PC-3 (cell line): Measurements from ENCODE around the gene CDC6. TPM values are rescaled to one million over a fixed set of nuclear protein-coding genes. Genes with fewer than 3 reads are reported as not detected.

Experiments used
- ATAC-seq: fragments of 200-7000 bp; cut with Tn5 transposase; 2 replicates; pipeline ENCODE4 v1.9.1; 2020; ENCODE audit warnings: mild to moderate bottlenecking, moderate library complexity
- BruUV-seq: library from RNA; stranded (reverse); fragments of 400-500 nt; replicated peaks from 2 replicates; lab custom pipeline; 2021; lab: Mats Ljungman, UMichigan
- CTCF ChIA-PET: fragments of 300-600 bp; sonication (Branson Sonifier 250); formaldehyde crosslinking; loops from one replicate; lab custom pipeline; 2022; ENCODE audit warnings: antibody characterized with exemption; lab: Charles Lee
- POLR2A ChIA-PET: fragments of 300-600 bp; sonication (Branson Sonifier 250); formaldehyde crosslinking; loops from one replicate; lab custom pipeline; 2022; ENCODE audit warnings: antibody characterized with exemption; ENCODE audit not compliant: unreplicated experiment; lab: Charles Lee
- DNase-seq: peaks from one replicate; pipeline ENCODE4 v3.0.0-alpha.2; 2015
- H2AFZ ChIP-seq: fragments of 300-600 bp; sonication (generic); 2 replicates; pipeline ENCODE4 v1.6.0; 2016; ENCODE audit warnings: antibody characterized with exemption, low read length
- H3F3A ChIP-seq: fragments of 300-600 bp; sonication (generic); one replicate; pipeline ENCODE4 v1.6.0; 2017; ENCODE audit warnings: antibody characterized with exemption, low read length, control low read depth, mild to moderate bottlenecking; ENCODE audit not compliant: unreplicated experiment
- H3K27ac ChIP-seq: fragments of 300-600 bp; sonication (generic); 2 replicates; pipeline ENCODE4 v1.5.1; 2016; ENCODE audit warnings: mild to moderate bottlenecking, low read length
- H3K27me3 ChIP-seq: fragments of 300-600 bp; sonication (generic); 2 replicates; pipeline ENCODE4 v1.6.1; 2016; ENCODE audit warnings: low read length, mixed read lengths
- H3K36me3 ChIP-seq: fragments of 300-600 bp; sonication (generic); 2 replicates; pipeline ENCODE4 v1.6.1; 2016; ENCODE audit warnings: low read depth, mixed run types, low read length, mixed read lengths
- H3K4me1 ChIP-seq: fragments of 300-600 bp; sonication (generic); 2 replicates; pipeline ENCODE4 v1.5.1; 2016; ENCODE audit warnings: low read length; ENCODE audit not compliant: insufficient read depth
- H3K4me2 ChIP-seq: fragments of 300-600 bp; sonication (generic); 2 replicates; pipeline ENCODE4 v1.6.0; 2016; ENCODE audit warnings: low read length
- H3K4me3 ChIP-seq: fragments of 300-600 bp; sonication (generic); 2 replicates; pipeline ENCODE4 v1.5.1; 2016; ENCODE audit warnings: mild to moderate bottlenecking, low read length, mixed read lengths
- H3K79me2 ChIP-seq: fragments of 300-600 bp; sonication (generic); 2 replicates; pipeline ENCODE4 v1.6.1; 2017; ENCODE audit warnings: low read length, mixed read lengths
- H3K9ac ChIP-seq: fragments of 300-600 bp; sonication (generic); 2 replicates; pipeline ENCODE4 v1.6.0; 2016; ENCODE audit warnings: mild to moderate bottlenecking, low read length
- H3K9me2 ChIP-seq: fragments of 300-600 bp; sonication (generic); replicated peaks from 2 replicates; pipeline ENCODE4 v1.6.1; 2016; ENCODE audit warnings: mixed run types, low read length, mixed read lengths
- H3K9me3 ChIP-seq: fragments of 300-600 bp; sonication (generic); 2 replicates; pipeline ENCODE4 v1.6.1; 2016; ENCODE audit warnings: low read length, mixed read lengths
- H4K20me1 ChIP-seq: fragments of 300-600 bp; sonication (generic); 2 replicates; pipeline ENCODE4 v1.6.1; 2016; ENCODE audit warnings: low read length, mixed read lengths
- EZH2 ChIP-seq: fragments of 300-600 bp; sonication (generic); IDR thresholded peaks from one replicate; pipeline ENCODE4 v1.6.1; 2017; ENCODE audit warnings: antibody characterized with exemption, mild to moderate bottlenecking, low read length; ENCODE audit not compliant: unreplicated experiment
- EZH2phosphoT487 ChIP-seq: fragments of 300-600 bp; sonication (generic); IDR thresholded peaks from 2 replicates; pipeline ENCODE4 v1.6.1; 2018; ENCODE audit warnings: mild to moderate bottlenecking, antibody characterized with exemption, low read length, borderline replicate concordance
- intact Hi-C: fragments of 100-400 bp; cut with micrococcal nuclease; formaldehyde crosslinking; loops from 2 replicates; pipeline ENCODE4 v1.9.0; 2023
- total RNA-seq: library from RNA; depleted of rRNA; stranded (reverse); fragments of >200 nt; gene quantifications from 2 replicates; pipeline ENCODE4 v1.2.3, GENCODE V29; 2014
- TF ChIP-seq, protein P1 (sequence below): fragments of 300-600 bp; sonication (generic); conservative IDR thresholded peaks from 2 replicates; pipeline ENCODE4 v1.5.1; 2017; ENCODE audit warnings: antibody characterized with exemption, low read depth, mild to moderate bottlenecking, low read length

CDC6 gene
- total RNA-seq, 1 experiment from 2014 or later = 48.9 TPM

DNA sequence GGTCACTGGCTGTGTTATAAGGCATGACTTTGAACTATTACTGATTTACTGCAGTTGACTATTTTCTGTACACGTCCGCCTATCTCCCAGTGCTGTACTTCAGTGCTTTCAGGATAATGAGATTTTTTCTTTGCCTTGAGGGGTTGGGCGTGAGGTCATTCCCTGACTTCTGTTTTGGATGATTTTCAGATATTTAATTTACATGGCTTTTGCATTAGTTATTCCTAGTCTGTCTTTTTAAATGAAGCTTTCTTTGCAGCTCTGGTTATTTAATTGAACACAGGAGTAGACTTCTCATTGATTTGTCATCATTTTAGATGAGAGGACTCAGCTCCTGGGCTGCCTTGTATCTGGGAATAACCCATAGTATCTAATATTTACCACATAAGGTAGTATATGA is 44.9 kb upstream of the CDC6 start:
- ATAC-seq (no peak), DNase-seq (no peak)
- H3K4me3 ChIP-seq = no peak overlapping the region
- CTCF ChIA-PET = no interaction called here
- H4K20me1 ChIP-seq = no peaks in the 10 kb centered on the region
- no peaks in the 10 kb centered on the region for H3K27me3 ChIP-seq
- no peaks in the 10 kb centered on the region for H3K9me3 ChIP-seq
- no peaks in the 10 kb centered on the region for H3K4me1 ChIP-seq
- TF ChIP-seq EZH2phosphoT487 = no peak
- TF ChIP-seq, protein P1, sequence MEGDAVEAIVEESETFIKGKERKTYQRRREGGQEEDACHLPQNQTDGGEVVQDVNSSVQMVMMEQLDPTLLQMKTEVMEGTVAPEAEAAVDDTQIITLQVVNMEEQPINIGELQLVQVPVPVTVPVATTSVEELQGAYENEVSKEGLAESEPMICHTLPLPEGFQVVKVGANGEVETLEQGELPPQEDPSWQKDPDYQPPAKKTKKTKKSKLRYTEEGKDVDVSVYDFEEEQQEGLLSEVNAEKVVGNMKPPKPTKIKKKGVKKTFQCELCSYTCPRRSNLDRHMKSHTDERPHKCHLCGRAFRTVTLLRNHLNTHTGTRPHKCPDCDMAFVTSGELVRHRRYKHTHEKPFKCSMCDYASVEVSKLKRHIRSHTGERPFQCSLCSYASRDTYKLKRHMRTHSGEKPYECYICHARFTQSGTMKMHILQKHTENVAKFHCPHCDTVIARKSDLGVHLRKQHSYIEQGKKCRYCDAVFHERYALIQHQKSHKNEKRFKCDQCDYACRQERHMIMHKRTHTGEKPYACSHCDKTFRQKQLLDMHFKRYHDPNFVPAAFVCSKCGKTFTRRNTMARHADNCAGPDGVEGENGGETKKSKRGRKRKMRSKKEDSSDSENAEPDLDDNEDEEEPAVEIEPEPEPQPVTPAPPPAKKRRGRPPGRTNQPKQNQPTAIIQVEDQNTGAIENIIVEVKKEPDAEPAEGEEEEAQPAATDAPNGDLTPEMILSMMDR = no peak
- TF ChIP-seq EZH2 = no peak
- no peak overlapping the region for H3K4me2 ChIP-seq
- POLR2A ChIA-PET = interaction anchor here (0.7 kb wide), 1 partner anchor 181 kb away, joined by 3 read pairs; no protein-coding TSS in a partner anchor
- intact Hi-C loops = no loop called here
- H3K9me2 ChIP-seq = no peaks in the 10 kb centered on the region
- no TSS peak for BruUV-seq
- H3K79me2 ChIP-seq = peaks cover 48% of the 10 kb centered on the region
- no peak overlapping the region for H3K9ac ChIP-seq
- no peak overlapping the region for H3K27ac ChIP-seq
- H2AFZ ChIP-seq = no peak overlapping the region
- no peaks in the 10 kb centered on the region for H3F3A ChIP-seq
- H3K36me3 ChIP-seq = no peaks in the 10 kb centered on the region

DNA sequence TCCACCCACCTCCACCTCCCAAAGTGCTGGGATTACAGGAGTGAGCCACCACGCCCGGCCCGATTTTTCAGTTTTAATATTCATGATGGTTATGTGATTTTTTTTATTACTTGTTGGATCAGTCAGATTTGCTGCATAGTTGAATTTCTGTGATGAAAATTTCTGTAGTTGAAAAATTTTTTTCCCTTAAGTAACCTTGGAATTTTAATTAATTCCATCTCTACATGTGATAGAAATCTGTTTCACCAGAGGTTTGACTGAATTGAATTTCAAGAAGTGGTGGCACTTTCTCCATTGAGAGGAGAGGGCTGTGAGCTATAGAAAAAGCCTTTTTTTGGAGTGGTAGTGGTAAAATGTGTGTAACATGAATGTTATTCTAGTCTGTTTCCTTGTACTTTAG is 43.9 kb upstream of the CDC6 start:
- ATAC-seq = no peak
- ChIA-PET POLR2A (no interaction called here), CTCF (no interaction called here)
- H3F3A ChIP-seq = no peaks in the 10 kb centered on the region
- H2AFZ ChIP-seq = no peak overlapping the region
- H3K4me2 ChIP-seq = no peak overlapping the region
- intact Hi-C loops = no loop called here
- H3K27me3 ChIP-seq = no peaks in the 10 kb centered on the region
- peaks cover 56% of the 10 kb centered on the region for H3K79me2 ChIP-seq
- H3K36me3 ChIP-seq = no peaks in the 10 kb centered on the region
- BruUV-seq = no TSS peak
- no peak for DNase-seq
- no peaks in the 10 kb centered on the region for H3K9me3 ChIP-seq
- H3K9me2 ChIP-seq = no peaks in the 10 kb centered on the region
- H3K9ac ChIP-seq = no peak overlapping the region
- H3K4me1 ChIP-seq = no peaks in the 10 kb centered on the region
- no peak overlapping the region for H3K27ac ChIP-seq
- no peaks in the 10 kb centered on the region for H4K20me1 ChIP-seq
- TF ChIP-seq, protein P1 = no peak
- no peak for TF ChIP-seq EZH2
- TF ChIP-seq EZH2phosphoT487 = no peak
- H3K4me3 ChIP-seq = no peak overlapping the region

DNA sequence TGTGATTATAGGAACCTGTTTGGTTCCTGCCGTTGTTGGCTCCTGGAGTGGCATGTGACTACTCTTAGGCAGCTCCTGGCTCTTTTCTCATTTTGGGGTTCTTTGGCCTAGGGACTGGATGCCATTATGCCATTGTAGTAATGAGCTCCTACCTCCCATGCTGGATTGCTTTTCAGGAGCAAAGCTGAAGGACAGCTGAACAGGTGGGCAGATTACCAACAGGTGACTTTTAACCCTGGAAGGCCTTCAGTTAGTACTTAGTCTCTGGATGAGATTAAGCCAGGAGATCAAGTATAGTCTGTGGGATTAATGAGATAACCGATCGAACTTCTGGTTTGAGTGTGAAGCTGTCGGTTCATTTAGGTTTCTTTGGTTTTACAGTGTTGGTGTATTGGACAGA is 43.4 kb upstream of the CDC6 start:
- no peak for DNase-seq

More for the DNA sequence above, 43.4 kb upstream of the CDC6 start:
- Histone ChIP-seq H3K9me2 (no peaks in the 10 kb centered on the region), H4K20me1 (no peaks in the 10 kb centered on the region), H3K9ac (no peak overlapping the region), H3K9me3 (no peaks in the 10 kb centered on the region), H2AFZ (no peak overlapping the region), H3K27ac (no peak overlapping the region), H3K4me2 (no peak overlapping the region), H3K36me3 (no peaks in the 10 kb centered on the region), H3F3A (no peaks in the 10 kb centered on the region), H3K4me3 (no peak overlapping the region), H3K4me1 (no peaks in the 10 kb centered on the region), H3K27me3 (no peaks in the 10 kb centered on the region), H3K79me2 (peaks cover 60% of the 10 kb centered on the region)
- no peak for ATAC-seq
- no TSS peak for BruUV-seq
- TF ChIP-seq, protein P1 = no peak
- TF ChIP-seq EZH2phosphoT487 = no peak
- TF ChIP-seq EZH2 = no peak
- POLR2A ChIA-PET = no interaction called here
- intact Hi-C loops = no loop called here
- CTCF ChIA-PET = no interaction called here
